Stimulated activated CD4-positive, alpha-beta T cell treated with anti-CD3 and anti-CD28 coated beads, Interleukin-12 subunit alpha, Interleukin-12 subunit beta, amount 100 ng/mL, for 48 hours (primary cell): ENCODE measurements around the gene KDM3B.

Source experiments
- DNase-seq, 3 donors: peaks; one replicate each; pipeline ENCODE4 v3.0.0-alpha.2; 2020; ENCODE audit warnings: low read depth in 2 of 3, low spot score in 1 of 3

KDM3B gene

DNA sequence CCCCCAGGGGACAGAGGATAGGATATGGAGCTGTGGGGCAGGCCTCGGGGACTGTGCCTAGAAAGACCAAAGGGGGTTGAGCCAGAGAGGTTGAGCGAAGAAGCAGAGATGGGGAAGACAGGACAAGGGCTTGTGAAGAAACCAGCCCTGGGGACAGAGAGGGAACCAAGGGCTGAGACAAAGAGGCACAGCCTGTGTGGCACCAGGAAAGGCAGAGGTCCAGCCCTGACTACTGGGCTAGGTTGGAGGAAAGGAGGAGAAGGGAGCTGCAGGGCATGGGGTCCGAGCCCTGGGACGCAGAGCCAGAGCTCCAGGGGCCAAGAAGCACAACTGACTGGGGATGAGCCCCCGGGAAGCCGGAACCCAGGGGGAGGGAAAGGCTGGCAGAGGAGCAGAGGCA, 95.6 kb downstream of the KDM3B start:
- no peak for DNase-seq

GRCh38 chr5:138448481-138449398, 96.3 kb downstream of the KDM3B start:
- DNase-seq: no peak

DNA sequence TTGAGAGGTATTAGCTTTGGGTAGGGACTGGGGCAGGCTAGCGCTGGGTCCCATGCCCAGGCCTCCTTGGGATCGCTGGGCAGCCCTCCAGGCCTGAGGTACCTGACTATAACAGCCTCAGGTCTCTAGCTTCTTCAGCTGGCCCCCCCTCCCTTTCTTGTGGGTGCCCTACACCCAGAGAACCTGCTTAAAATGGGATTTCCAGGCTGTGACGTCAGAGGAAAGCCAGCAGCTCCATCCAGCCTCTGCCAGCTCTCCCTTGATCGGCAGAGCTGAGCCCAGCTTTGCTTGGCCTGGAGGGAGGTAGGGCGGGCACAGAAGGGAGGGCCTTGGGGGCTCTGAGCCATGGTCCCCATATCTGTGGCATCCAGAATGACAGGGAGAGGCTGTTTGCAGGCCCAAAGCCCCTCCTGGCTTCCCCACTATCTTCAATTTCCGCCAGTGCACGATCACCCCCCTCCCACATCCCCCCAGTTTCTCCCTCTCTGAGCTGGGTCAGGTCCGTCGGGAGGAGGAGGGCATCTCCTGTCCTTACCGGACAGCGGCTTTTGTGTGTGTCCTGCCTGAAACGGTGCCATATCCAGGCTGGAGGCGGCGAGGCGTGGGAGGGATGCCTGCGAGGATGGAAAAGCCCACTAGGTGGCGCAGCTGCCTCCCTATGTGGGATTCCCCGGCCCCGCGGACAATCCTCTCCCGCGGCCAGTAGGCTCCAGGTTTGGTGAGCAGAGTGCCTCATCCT, 97.2 kb downstream of the KDM3B start:
- peak; percentile 77 to 87 (median 82) for DNase-seq

GRCh38 chr5:138450971-138451370, 98.5 kb downstream of the KDM3B start:
- DNase-seq: no peak

GRCh38 chr5:138452720-138453119, 100.2 kb downstream of the KDM3B start:
- DNase-seq: no peak

GRCh38 chr5:138453590-138453989, 101.1 kb downstream of the KDM3B start:
- DNase-seq: no peak

- no peak for DNase-seq
Measured at GRCh38 chr5:138454121-138454520, 101.6 kb downstream of the KDM3B start.

DNA sequence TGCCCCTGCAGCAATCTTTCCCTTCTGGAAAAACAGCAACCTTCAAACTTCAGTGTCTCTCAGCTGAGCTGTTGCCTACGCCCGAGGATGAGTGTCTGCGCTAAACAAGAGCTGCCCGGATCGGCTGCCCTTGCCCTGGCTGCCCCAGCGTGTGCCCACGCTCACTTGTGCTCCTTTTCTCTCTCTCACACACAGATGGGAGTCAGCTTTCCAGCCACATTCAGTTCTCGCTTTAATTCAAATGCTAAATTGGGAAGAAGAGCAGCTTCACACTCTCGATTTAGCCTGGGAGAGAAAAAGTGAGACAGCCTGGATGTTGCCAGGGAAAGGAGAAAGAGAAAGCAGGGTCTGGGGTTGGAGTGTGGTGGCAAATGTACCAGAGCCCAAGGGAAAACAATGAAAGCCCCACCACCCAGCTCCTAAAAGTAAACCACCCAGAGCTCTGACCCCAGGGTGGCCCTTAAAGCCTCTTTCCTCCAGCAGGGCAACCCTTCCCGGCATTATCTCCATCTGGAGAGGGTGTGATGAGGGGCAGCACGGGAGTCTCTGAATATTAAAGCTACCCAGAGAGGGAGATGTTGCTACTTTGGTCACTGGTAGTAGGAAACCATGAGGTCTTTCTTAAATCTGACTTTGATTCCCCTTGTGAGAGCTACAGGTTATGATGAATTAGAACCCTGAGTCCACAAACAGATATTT, 102.9 kb downstream of the KDM3B start:
- DNase-seq: no peak

DNA sequence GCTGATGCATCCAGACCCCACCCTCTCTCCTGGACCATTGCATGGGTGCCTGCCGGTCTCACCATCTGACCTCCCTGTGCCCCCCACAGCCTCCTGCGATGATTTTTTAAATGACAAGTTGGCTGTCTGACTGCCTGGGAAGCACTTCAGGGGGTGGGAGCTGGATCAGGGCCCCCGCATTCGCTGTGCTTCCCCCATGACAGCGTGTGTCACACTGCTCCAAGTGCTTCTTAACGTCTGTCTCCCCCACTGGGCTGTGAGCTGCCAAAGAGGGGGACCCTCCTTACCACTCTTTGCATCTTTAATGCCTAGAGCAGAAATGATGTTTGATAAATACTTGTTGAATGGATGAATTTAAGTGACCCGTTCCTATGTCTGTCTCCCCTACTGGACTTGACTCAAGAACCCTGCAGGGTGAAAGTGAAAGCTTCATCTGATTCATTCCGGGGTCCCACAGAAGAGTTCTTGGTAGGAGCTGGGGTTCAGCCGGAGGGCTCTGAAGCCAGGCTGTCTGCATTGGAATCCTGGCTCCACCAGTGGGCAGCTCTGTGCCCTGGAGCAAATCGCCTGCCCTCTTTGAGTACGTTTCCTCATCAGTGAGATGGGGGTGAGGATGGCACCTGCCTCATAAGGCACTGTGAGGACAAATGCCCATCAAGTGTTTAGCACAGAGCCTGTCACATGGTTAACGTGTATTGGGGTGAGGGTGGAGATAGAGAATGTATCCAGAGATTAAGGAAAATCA, 105.2 kb downstream of the KDM3B start:
- no peak for DNase-seq

GRCh38 chr5:138458384-138458783, 105.9 kb downstream of the KDM3B start:
- DNase-seq: no peak

- no peak for DNase-seq
Measured at GRCh38 chr5:138458856-138459255, 106.4 kb downstream of the KDM3B start.

- peak; percentile 82 to 86 (median 85) for DNase-seq
Measured at GRCh38 chr5:138459311-138459933, 106.9 kb downstream of the KDM3B start.

GRCh38 chr5:138460032-138460693, 107.7 kb downstream of the KDM3B start:
- DNase-seq: no peak

DNA sequence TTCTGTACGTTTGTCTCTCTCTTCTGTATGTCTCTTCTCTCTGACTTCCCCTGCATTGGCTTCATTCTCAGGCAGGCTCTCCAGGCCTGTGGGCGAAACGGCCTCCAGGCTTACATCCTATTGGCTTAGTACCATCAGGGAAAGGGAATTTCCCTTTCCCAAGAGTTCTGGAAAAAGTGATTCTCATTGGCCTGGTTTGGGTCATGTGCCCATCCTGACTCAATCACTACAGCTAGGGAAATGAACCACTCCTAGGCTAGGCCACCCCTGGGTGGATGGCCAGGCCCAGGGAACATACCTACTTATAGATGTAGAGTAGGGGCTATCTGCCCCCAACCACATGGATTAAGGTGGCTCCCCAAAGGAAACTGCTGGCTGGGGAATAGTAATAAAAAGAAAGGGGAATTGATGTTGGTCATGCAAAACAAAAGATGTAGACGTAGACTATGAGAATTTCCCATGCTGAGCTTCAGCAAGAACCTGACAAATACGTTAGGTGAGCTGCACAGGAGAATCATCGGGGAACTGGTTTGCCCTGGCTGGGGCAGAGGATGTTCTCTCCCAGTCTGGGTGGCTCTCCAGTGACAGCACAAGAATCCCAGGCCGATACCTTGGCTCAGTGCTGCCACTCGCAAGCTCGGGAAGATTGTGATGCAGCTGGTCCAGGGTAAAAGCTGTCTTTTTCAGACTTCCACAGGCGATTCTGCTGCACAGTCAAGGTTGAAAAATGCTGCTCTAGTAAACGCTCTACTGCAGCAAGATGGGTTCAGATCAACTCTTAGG, 109.0 kb downstream of the KDM3B start:
- DNase-seq: no peak

DNA sequence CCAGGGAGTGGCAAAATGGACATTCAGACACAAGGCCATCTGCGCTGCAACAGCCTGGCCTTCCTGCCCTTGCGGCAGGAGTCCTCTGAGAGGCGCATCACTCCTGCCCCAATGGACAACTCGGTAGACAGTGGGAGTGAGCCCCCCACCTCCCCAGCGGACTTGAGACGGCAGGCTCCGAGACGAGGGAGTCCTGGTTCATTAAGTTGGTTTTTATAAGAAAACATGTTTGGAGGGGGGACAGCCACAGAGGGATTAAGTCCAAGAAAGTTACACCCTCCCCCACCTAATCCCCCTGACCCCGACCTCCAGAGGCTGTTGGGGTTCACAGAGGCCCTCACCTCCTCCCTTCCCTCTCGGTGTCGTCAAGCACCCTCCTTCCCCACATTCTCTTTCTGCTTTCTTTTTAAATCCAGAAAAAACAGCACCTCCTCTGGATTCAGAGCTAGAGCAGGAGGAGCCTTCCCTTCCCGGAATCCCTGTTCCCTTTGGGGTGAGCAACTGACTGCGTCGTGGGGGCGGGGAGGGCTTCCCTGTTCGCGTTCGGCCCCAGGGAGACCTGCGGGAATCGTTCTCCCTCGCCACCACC, 111.0 kb downstream of the KDM3B start:
- no peak for DNase-seq

- DNase-seq: peak; percentile 88 to 92 (median 90)
Measured at GRCh38 chr5:138464008-138464387, 111.5 kb downstream of the KDM3B start.

- DNase-seq: peak; percentile 92 to 96 (median 95)
Measured at GRCh38 chr5:138464388-138465260, 112.1 kb downstream of the KDM3B start.
